Coronary artery (tissue), 2 donors: ENCODE results near the gene PTH1R.

ENCODE experiments used
- DNase-seq: peaks from one replicate; pipeline ENCODE4 v3.0.0-alpha.2; 2017; ENCODE audit warnings: low spot score
- H3K27ac ChIP-seq, 2 donors: fragments of 200-600 bp; sonication (generic); one replicate each; pipeline ENCODE4 v1.5.1; 2016 to 2019
- H3K4me3 ChIP-seq: fragments of 200-600 bp; sonication (generic); 2 replicates; pipeline ENCODE4 v1.5.1; 2016; ENCODE audit warnings: mild to moderate bottlenecking, moderate library complexity
- TF ChIP-seq, protein P1 (sequence below): fragments of 200-600 bp; sonication (generic); IDR thresholded peaks from one replicate; pipeline ENCODE4 v1.5.1; 2019; ENCODE audit warnings: antibody characterized with exemption

PTH1R gene

DNA sequence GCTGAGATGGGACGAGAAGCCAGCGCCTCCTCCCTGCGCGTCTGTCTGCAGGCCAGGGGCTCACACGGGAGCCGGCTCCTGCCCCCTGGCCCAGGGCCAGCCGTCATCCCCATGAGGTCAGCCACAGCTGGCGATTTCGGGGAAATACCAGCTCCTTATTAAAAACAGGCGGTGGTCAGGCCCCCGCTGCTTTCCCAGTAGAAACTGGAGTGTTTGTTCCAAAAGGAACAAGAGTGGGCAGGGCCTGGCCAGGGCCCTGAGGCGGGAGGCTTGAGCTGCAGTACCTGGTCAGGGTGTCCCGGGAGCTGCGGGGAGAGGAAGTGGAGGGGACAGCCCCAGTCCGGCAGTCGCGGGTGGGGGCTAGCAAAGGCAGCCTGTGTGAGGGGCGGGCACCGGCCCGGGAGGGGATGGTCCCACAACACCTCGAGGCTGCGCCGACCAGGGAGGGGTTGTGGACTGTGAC lies 32.1 kb upstream of the PTH1R start:
- DNase-seq: no peak
- TF ChIP-seq, protein P1, sequence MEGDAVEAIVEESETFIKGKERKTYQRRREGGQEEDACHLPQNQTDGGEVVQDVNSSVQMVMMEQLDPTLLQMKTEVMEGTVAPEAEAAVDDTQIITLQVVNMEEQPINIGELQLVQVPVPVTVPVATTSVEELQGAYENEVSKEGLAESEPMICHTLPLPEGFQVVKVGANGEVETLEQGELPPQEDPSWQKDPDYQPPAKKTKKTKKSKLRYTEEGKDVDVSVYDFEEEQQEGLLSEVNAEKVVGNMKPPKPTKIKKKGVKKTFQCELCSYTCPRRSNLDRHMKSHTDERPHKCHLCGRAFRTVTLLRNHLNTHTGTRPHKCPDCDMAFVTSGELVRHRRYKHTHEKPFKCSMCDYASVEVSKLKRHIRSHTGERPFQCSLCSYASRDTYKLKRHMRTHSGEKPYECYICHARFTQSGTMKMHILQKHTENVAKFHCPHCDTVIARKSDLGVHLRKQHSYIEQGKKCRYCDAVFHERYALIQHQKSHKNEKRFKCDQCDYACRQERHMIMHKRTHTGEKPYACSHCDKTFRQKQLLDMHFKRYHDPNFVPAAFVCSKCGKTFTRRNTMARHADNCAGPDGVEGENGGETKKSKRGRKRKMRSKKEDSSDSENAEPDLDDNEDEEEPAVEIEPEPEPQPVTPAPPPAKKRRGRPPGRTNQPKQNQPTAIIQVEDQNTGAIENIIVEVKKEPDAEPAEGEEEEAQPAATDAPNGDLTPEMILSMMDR: no peak
- Histone ChIP-seq H3K4me3 (peak overlapping the region; percentile 77), H3K27ac (peak overlapping the region; percentile 71 to 87)

DNA sequence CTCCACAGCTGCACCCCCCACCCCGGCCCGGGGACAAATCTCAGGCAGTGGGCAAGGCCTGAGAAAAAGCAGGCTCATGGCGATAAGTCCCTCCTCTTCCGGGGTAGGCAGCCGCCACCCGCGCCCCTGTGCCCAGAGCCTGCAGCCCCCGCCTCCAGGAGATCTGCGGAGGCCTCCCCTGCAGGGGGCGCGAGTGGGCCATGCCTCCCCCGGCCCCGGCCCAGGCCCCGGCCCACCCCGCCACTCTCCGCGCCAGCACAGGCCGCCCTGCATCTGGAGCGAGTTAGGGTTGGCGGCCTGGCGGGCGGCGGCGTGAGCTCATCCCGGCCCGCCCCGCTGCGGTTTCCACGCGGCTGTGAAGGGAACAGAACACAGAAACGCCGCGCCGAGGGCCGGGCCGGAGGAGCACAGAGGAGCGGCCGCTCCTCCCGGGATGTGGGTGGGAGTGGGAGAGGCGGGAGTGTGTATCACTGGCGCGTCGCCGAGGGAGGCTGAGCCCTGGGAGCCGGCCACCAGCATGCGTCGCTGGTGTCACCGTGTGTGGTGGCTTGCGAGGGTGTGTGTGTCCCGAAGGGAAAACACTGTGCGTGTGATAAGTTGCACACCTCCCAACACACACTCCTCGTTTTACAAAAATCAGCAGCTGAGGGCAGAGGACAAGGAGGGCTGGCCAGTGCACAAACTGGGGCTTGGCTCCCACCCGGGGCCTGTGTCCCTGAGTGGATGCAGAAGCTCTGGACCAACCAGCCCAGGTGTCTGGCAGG lies 31.5 kb upstream of the PTH1R start:
- TF ChIP-seq, protein P1: peak; percentile 37
- DNase-seq: no peak
- Histone ChIP-seq H3K4me3 (peak overlapping the region; percentile 77), H3K27ac (peak overlapping the region; percentile 71 to 87)

DNA sequence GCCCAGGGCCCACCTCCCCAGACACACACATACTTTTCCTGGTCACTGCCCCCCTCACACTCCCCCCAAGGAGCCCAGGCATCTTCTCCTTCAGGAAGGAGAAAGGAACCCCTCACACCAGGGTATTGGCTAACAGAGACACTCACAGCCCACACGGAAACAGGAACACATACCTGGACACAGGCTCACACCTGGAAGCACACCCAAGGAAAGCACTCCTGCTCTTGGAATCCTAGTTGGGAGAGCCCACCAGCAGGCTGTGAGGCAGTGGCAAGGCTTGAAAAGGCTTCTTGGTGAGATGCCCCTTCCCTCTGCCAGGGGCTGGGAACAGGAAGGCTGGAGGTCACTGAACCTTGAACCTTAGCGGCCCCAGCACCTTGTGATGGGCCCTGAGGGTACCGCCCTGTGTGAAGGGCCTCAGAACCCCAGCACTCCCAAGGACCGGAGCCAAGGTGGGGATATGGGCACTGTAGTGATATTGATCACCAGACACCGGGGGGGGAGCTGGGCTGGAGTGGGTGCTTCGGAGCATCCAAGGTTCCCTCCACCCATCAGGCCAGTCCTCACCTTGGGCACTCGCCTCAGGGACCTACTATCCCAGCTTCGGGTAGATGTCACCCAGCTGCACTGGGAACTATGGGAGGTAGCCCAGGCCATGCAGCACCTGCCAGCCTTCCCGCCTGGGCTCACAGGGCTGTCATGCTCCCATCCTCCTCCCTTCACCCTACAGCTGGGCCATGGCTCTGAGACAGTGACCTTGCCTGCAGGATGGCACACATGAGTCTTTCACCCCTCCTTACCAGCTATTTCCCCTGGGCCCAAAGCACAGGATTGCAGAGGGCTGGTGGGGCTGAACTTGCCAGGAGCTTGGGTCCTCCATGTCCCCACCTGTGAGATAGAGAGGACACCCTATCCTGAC lies 30.6 kb upstream of the PTH1R start:
- peak overlapping the region; percentile 77 for H3K4me3 ChIP-seq

DNA sequence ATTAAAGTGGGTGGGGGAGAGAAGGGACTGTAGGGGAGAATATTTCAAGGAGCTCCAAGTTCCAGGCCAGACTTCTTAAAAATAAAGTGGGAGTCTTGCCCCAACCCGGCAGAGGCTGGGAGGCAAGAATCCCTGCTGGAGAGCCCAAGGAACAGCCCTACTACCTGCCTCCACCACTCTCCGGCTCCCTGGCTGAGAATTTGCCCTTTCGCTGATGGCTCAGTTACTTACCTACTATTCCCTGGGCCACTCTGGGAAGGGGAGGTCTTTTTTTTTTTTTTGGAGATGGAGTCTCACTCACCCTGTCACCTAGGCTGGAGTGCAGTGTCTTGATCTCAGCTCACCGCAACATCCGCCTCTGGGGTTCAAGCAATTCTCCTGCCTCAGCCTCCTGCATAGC lies 29.8 kb upstream of the PTH1R start:
- DNase-seq: no peak
- H3K4me3 ChIP-seq: no peak overlapping the region
- no peak overlapping the region for H3K27ac ChIP-seq
- TF ChIP-seq, protein P1: no peak

More for the DNA sequence above, 30.6 kb upstream of the PTH1R start:
- peak overlapping the region; percentile 71 to 87 for H3K27ac ChIP-seq
- TF ChIP-seq, protein P1: no peak
- DNase-seq: no peak

DNA sequence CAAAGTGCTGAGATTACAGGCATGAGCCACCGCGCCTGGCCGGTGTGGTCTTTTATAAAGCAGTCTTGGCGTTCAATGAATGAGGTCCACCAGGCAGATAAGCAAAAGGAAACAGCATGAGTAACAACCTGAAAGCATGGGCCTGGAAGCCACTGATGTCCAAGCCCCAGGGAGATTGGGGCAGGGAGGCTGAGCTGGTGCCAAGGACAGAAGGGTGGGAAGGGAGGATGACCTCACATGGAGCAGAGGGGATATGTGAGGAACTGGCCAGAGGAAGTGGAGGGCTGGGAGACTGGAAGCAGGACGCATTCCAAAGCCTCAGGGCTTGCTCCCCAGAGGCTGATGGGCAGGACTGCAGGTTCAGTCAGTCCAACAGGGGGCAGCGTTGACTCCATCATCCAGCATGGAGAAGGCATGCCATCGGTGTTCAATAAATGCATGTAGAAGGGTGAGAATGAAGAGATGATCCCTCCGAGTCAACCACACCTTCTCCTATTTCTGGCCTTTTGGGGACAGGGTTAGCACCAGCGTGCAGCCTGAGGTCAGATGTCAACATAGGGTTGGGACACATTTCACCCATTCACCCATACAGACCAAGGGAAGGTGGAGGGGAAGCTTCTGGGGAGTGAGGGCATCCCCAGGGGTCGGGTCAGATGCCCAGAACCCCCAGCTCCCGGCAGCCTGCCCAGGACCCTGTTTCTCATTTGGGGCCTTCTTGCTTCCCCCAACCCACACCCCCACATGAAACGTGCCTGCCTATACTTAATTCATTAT lies 29.1 kb upstream of the PTH1R start:
- peak overlapping the region in 1 of 2 donors; percentile 3 for H3K27ac ChIP-seq
- peak; percentile 74 for DNase-seq
- TF ChIP-seq, protein P1: no peak
- no peak overlapping the region for H3K4me3 ChIP-seq

DNA sequence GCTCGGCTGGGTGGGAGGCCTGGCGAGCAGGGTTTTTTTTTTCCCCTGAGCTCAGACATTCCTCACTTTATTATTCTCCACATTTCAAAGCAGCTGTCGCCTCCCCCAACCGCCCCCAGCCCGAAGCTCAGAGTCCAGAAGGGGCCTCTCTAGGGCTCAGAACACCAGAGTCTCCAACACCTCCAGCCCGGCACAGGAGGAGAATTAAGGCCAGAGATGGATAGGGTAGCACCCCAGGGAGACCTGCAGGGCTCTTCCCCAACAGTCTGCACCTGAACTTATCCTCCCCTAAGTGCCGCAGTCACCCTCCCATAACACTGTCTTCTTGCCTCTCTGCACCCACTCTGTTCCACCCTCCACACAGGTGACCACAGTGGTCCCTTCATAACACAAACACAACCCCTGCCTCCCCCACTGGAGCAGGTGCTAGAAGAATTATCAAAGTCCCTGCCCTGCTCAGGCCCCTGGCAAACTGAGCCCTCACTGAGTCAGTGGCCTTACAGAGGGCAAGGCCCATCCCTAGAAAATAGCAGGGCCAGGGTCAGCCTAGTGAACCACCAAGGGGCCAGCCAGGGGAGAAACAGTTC lies 28.4 kb upstream of the PTH1R start:
- TF ChIP-seq, protein P1: no peak
- no peak for DNase-seq
- H3K4me3 ChIP-seq: no peak overlapping the region
- H3K27ac ChIP-seq: peak overlapping the region in 1 of 2 donors; percentile 6
